OCI-LY1 (cell line): Measurements from ENCODE around the gene TXNDC11.

Experiments
- CTCF ChIP-seq: fragments of 200-600 bp; sonication (generic), shearing (Covaris generic); IDR thresholded peaks from 2 replicates; pipeline ENCODE4 v1.5.1; 2017; ENCODE audit warnings: mild to moderate bottlenecking, antibody characterized with exemption, low read length, moderate library complexity, mixed read lengths
- EZH2 ChIP-seq: fragments of 200-600 bp; sonication (generic), shearing (Covaris generic); IDR thresholded peaks from 2 replicates; pipeline ENCODE4 v1.8.0; 2017; ENCODE audit warnings: borderline replicate concordance, mixed run types, mild to moderate bottlenecking, antibody characterized with exemption, low read length, moderate library complexity, mixed read lengths

- TF ChIP-seq CTCF (no peak), EZH2 (no peak)
Observed at GRCh38 chr16:11743308-11744074, 834 bp upstream of the TXNDC11 start.
